D721Med (cell line): Measurements from ENCODE around the gene EHMT1.

Source experiments
- DNase-seq: peaks from one replicate; pipeline ENCODE4 v3.0.0; 2011; ENCODE audit warnings: low spot score; ENCODE audit not compliant: insufficient read length
- FAIRE-seq: peaks from 2 replicates; lab custom pipeline; 2011; peaks lifted over from hg19 to GRCh38; lab: Jason Lieb, UNC
- TF ChIP-seq, protein P1 (sequence below): IDR thresholded peaks from 2 replicates; pipeline ENCODE4 v1.5.1; 2012; ENCODE audit warnings: mild to moderate bottlenecking, control low read depth; ENCODE audit not compliant: insufficient read depth; ENCODE audit errors: missing control alignments

EHMT1 gene

DNA sequence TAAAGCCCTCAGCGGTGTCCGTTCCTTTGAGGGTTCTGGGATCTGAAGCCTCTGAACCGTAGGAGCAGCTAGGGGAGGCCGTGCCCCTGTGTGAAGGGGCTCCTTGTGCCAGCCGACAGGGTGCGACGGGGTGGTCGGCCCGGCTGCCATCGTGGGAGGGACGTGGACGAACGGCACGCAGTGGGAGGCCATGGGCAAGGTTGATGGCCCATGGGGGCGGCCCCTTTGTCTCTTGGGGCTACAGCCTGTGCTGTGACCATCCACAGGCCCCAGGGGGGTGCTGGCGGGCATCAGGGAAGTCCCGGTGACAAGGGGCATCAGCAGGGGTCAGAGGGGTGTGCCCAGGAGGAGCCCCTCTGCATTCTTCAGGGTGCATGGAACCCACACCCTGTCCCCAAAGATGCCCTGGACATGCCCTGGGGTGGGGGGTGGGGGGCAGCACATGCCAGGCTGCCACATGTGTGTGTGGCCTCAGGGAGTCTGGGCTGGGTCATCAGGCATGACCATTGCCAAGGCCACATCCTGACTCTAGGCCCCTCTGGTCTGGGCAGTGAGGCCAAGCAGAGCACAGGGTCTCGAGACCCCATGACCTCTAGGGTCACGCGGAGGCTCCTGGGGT lies 209.2 kb downstream of the EHMT1 start:
- TF ChIP-seq, protein P1, sequence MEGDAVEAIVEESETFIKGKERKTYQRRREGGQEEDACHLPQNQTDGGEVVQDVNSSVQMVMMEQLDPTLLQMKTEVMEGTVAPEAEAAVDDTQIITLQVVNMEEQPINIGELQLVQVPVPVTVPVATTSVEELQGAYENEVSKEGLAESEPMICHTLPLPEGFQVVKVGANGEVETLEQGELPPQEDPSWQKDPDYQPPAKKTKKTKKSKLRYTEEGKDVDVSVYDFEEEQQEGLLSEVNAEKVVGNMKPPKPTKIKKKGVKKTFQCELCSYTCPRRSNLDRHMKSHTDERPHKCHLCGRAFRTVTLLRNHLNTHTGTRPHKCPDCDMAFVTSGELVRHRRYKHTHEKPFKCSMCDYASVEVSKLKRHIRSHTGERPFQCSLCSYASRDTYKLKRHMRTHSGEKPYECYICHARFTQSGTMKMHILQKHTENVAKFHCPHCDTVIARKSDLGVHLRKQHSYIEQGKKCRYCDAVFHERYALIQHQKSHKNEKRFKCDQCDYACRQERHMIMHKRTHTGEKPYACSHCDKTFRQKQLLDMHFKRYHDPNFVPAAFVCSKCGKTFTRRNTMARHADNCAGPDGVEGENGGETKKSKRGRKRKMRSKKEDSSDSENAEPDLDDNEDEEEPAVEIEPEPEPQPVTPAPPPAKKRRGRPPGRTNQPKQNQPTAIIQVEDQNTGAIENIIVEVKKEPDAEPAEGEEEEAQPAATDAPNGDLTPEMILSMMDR: no peak
- no peak for FAIRE-seq
- DNase-seq: no peak

DNA sequence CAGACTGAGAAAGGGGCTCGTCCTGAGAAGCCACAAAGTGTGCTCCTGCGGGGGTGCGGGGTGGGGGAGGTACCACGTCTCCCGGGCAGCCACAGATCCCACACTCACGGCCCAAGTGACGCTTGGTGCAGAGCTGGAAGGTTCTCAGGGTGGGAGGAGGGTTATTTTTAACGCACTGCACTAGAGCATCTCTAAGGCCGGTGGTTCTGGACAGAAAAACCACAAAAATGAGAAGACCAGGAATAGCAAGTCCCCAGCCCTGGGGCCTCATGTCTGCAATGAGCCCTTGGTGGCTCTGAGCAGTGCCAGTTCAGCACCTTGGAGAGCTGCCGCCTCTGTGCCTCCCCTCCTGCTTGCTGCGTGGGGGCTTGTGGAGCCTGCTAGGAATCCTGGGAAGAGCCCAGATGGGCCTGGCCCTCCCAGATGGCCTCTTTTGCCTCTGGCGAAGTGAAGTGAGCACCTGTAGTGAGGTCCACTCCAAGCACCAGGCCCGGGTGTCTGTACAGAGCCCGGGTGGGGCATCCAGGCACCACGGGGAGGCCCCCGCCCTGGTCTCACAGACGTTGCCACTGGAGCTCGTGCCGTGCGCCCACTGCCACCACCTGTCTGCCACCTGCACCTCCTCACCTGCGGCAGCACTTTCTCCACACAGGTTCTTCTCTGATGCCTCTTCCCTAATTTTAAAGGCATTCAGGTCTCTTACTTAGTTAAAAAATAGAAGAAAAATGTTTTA lies 209.9 kb downstream of the EHMT1 start:
- TF ChIP-seq, protein P1: no peak
- DNase-seq: no peak
- FAIRE-seq: no peak

DNA sequence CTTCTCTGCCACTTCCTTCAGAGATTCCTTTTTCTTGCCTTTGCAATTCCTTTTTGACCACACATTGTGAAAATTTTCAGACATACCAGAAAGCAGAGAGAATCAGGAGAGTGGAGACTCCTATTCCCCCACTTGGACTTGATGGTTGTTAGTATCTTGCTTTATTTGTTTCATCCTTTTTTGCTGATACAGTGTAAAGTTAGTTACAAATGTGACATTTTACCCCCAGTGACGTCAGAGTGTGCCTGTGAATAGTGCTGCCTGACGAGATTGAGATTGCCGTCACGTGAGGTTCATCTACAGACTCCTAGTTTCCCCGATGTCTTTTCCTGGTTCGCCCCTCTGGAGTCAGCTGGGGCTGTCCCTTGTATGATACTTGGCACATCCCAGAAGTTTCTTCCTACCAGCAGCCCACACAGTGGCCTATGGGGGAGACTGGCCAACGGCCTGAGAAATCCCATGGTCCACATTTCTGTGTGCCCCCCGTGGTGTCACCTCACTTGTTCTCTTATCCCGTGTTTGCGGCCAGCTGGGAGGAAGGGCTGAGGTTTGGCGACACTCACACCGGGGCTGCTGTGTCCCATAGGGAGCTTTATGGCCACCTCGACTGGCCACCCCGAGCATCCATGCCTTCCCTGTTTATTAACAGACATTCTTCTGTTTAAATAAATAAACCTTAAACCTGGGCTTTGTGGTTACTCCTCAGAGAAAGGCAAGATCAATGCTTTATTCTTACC lies 210.6 kb downstream of the EHMT1 start:
- no peak for FAIRE-seq
- no peak for DNase-seq
- TF ChIP-seq, protein P1: no peak

DNA sequence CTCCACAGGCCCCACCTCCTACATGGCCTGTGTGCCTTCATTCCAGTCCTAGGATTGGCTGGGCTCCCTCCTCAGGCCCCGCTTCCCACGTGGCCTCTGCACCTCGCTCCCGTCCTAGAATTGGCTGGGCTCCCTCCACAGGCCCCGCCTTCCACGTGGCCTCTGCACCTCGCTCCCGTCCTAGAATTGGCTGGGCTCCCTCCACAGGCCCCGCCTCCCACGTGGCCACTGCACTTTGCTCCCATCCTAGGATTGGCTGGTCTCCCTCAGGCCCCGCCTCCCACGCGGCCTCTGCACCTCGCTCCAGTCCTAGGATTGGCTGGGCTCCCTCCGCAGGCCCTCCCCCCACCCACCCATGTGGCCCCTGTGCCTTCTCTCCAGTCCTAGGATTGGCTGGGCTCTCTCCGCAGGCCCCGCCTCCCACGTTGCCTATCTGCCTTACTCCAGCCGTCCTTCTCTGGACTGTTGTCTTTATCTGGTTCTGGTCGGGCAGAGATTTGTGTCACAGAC lies 213.4 kb downstream of the EHMT1 start:
- FAIRE-seq: no peak
- TF ChIP-seq, protein P1: no peak
- DNase-seq: no peak

DNA sequence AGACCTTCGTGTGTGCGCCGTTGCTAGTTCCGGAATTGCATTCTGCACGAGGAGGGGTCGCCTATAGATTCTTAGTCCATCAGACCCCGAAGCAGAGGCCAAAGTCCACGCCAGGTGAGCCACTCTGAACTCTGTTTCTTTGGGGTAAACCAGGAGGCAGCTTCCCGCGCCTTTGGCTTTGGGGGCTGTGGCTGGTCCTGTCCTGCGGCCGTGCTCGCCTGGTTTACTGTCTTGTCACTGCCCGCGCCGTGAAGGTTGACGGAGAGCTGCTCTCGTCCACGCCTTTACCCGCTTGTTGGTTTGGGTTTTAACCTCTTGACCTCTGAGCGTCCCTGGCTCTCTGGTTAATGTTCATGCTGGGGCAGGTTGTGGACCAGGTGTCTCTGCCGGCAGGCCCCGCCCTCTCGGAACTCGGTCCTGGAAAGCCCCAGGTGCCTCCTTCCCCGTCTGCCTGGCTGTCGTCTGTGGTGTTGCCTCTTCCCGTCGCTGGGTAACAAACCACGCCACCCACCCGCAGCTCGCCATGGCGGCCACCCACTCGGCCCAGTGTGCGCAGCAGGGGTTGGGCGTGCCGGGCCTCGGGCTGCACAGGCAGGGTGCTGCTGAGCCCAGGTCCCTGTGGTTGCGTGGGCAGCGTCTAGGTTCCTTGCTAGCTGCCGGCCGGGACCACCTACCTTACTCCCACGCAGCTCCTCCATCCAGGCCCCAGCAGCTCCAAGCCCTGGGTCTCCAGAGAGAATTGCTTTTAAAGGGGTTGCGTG lies 214.2 kb downstream of the EHMT1 start:
- FAIRE-seq: no peak
- DNase-seq: no peak
- TF ChIP-seq, protein P1: no peak

DNA sequence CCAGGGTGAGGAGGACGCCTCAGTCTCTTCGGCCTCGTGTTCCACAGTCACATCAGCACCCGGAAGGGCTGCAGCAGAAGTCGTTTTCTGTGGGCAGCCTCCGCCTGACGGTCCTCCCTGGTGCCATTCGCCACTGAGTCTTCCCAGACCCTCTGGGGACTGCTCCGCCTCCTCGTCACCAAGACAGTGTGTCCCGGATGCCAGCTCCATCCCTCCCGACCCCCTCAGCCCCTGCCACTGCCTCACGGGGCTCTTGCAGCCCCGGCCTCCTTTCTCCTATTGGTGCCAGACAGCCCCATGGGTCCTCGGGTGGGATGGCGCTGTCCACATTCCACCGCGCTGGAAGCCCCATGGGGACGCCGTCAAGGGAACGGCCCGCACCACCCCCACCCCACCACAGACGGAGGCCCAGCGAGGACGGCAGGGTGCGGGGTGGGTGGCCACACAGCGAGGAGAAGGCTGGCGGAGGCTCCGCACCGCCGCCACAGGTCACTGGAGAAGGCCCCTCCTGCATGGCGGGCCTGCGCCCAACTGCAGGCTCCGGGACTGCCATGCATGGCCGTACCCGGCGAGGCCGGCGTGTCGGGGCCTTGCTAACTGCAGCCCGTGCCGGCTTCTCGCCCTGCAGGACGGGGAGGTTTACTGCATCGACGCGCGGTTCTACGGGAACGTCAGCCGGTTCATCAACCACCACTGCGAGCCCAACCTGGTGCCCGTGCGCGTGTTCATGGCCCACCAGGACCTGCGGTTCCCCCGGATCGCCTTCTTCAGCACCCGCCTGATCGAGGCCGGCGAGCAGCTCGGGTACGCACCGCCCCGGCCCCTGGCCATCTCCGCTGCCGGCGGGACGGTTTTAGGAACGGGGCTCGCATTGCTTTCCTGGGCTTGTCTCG lies 215.2 kb downstream of the EHMT1 start:
- no peak for FAIRE-seq
- TF ChIP-seq, protein P1: no peak
- no peak for DNase-seq
